ENCODE data around the gene FRA10AC1. TPM values are rescaled to one million over a fixed set of nuclear protein-coding genes. Genes with fewer than 3 reads are reported as not detected.

The FRA10AC1 gene
- total and polyA plus RNA-seq, 10 of the 15 experiments (the other 5 are each of a cell fraction or from before 2014, with no cell fraction given): 5.3 to 18.1 (median 9.9) TPM

GRCh38 chr10:93678386-93678785 lies 24.0 kb downstream of the FRA10AC1 start:
- Histone ChIP-seq H3K9me3 (replicated peaks; ENCODE audit: control insufficient read depth, insufficient read depth, low read length) (no peaks in the 10 kb centered on the region), H3K4me2 (ENCODE audit: control insufficient read depth, insufficient read depth) (no peak overlapping the region), H2AFZ (ENCODE audit: control insufficient read depth, low read depth, low read length) (no peak overlapping the region), H3K9ac (ENCODE audit: control insufficient read depth, insufficient read depth, low read length) (no peak overlapping the region), H3K4me3 (no peak overlapping the region), H3K79me2 (ENCODE audit: control insufficient read depth, insufficient read depth, low read length) (no peaks in the 10 kb centered on the region), H3K4me1 (ENCODE audit: control insufficient read depth, insufficient read depth, low read length) (no peaks in the 10 kb centered on the region), H3K36me3 (ENCODE audit: control insufficient read depth in 2 of 2, insufficient read depth in 2 of 2, low read length in 1 of 2) (peaks cover 0 to 5% of the 10 kb centered on the region in 2 experiments; a peak in 2 of 4 replicates), H3K27ac (ENCODE audit: control insufficient read depth, insufficient read depth) (no peak overlapping the region), H3K27me3 (replicated peaks in 1 of 2; ENCODE audit: control insufficient read depth in 2 of 2, insufficient read depth in 2 of 2, low read length in 1 of 2) (no peaks in the 10 kb centered on the region), H4K20me1 (ENCODE audit: control insufficient read depth, insufficient read depth) (no peaks in the 10 kb centered on the region)
- FAIRE-seq (no peak), ATAC-seq (no peak), DNase-seq (ENCODE audit: low read depth, low spot score) (no peak)
- no TSS peak for BruUV-seq (replicated peaks)
- 91% methylated on average over 4 of the region's 4 CpGs for WGBS (ENCODE audit: insufficient coverage, insufficient replicate concordance, low lambda C conversion rate, missing lambda C conversion rate)
- ChIA-PET SMC1A (ENCODE audit: uncharacterized antibody, unreplicated experiment) (interaction anchor here (0.8 to 1.9 kb wide), 5 partner anchors 9 to 124 kb away, joined by 3 to 5 read pairs (median 4); no protein-coding TSS in a partner anchor), RAD21 (ENCODE audit: unreplicated experiment) (interaction anchor here (1.1 kb wide), 1 partner anchor 123 kb away, joined by 4 read pairs; no protein-coding TSS in a partner anchor), POLR2A (no interaction called here), CTCF (interaction anchor here (0.6 to 5.0 kb wide), 9 partner anchors 8 to 862 kb away, joined by 3 to 60 read pairs (median 4); no protein-coding TSS in a partner anchor)
- in situ Hi-C loops (cut with MboI): no loop called here
- intact Hi-C loops (cut with micrococcal nuclease; ENCODE audit: unreplicated experiment): no loop called here
- TF ChIP-seq POLR2AphosphoS2 (IDR thresholded peaks at IDR 0.05; ENCODE audit: low read depth, low read length): no peak
- TF ChIP-seq SMARCA5 (IDR thresholded peaks at IDR 0.05): no peak
- TF ChIP-seq RB1 (IDR thresholded peaks at IDR 0.05; ENCODE audit: borderline replicate concordance): no peak
- no peak for TF ChIP-seq ETV6 (conservative IDR thresholded peaks at IDR 0.05 in 1 of 2, IDR thresholded peaks at IDR 0.05 in 1 of 2; ENCODE audit: borderline replicate concordance in 1 of 2, low read depth in 1 of 2)
- TF ChIP-seq SMC3 (IDR thresholded peaks at IDR 0.05; ENCODE audit: borderline replicate concordance, low read length): no peak
- no peak for TF ChIP-seq NFYA (IDR thresholded peaks at IDR 0.05; ENCODE audit: borderline replicate concordance, low read depth, low read length)
- no peak for TF ChIP-seq EZH2 (IDR thresholded peaks at IDR 0.05; ENCODE audit: borderline replicate concordance, control insufficient read depth, low read depth, low read length)
- TF ChIP-seq ELK1 (IDR thresholded peaks at IDR 0.05; ENCODE audit: low read depth, low read length): no peak
- TF ChIP-seq PML (IDR thresholded peaks at IDR 0.05; ENCODE audit: low read length): no peak
- TF ChIP-seq ZBTB4 (CRISPR knock-in tag; IDR thresholded peaks at IDR 0.05): no peak
- TF ChIP-seq TAF1 (IDR thresholded peaks at IDR 0.05; ENCODE audit: borderline replicate concordance, low read depth, low read length): no peak
- TF ChIP-seq HSF1 (IDR thresholded peaks at IDR 0.05; ENCODE audit: low read depth, low read length): no peak
- TF ChIP-seq IRF5 (IDR thresholded peaks at IDR 0.05; ENCODE audit: borderline replicate concordance): no peak
- no peak for TF ChIP-seq NR2C1 (IDR thresholded peaks at IDR 0.05)
- TF ChIP-seq SREBF1 (IDR thresholded peaks at IDR 0.05; ENCODE audit: low read length): no peak
- TF ChIP-seq BMI1 (IDR thresholded peaks at IDR 0.05; ENCODE audit: borderline replicate concordance): no peak
- no peak for TF ChIP-seq ATF3 (IDR thresholded peaks at IDR 0.05; ENCODE audit: borderline replicate concordance, extremely low read depth, low read depth, low read length)
